ENCODE results near the gene PPP1R26. TPM values are rescaled to one million over a fixed set of nuclear protein-coding genes. Genes with fewer than 3 reads are reported as not detected.

Gene PPP1R26
- total and polyA plus RNA-seq, 2 of the 8 experiments (the other 6 are each of a cell fraction or from before 2014, with no cell fraction given), result 9.8 to 32.7 TPM

GRCh38 chr9:135499326-135500070 lies 19.9 kb downstream of the PPP1R26 start (continued):
- TF ChIP-seq GTF2F1 (IDR thresholded peaks at IDR 0.05; ENCODE audit: borderline replicate concordance, low read depth, low read length) (peak; percentile 55; the same call in 1 of the 2 replicates), PHF8 (conservative IDR thresholded peaks at IDR 0.05; ENCODE audit: low read depth, low read length) (0 out of 2 replicates have a peak, but pooled peaks have one; percentile 27), EZH2 (IDR thresholded peaks at IDR 0.05; ENCODE audit: low read depth, low read length, severe bottlenecking) (no peak), TEAD4 (IDR thresholded peaks at IDR 0.05; ENCODE audit: low read depth, low read length) (0 out of 2 replicates have a peak, but pooled peaks have one; percentile 46), CTBP2 (IDR thresholded peaks at IDR 0.05; ENCODE audit: borderline replicate concordance, insufficient read depth, insufficient read length, low read length) (no peak), ATF3 (IDR thresholded peaks at IDR 0.05; ENCODE audit: insufficient read depth, low read depth, low read length) (peak; percentile 82), USF2 (IDR thresholded peaks at IDR 0.05; ENCODE audit: low read length) (peak; percentile 96), ASH2L (IDR thresholded peaks at IDR 0.05; ENCODE audit: low read length) (peak; percentile 37), MAFK (IDR thresholded peaks at IDR 0.05; ENCODE audit: low read depth, low read length) (no peak), CBX5 (IDR thresholded peaks at IDR 0.05; ENCODE audit: low read depth, low read length) (no peak), TAF1 (IDR thresholded peaks at IDR 0.05; ENCODE audit: low read depth, low read length) (peak; percentile 32; the same call in 1 of the 2 replicates), CHD1 (IDR thresholded peaks at IDR 0.05; ENCODE audit: low read depth, low read length) (no peak), KDM4A (IDR thresholded peaks at IDR 0.05; ENCODE audit: low read depth, low read length, severe bottlenecking) (peak; percentile 32), SIRT6 (IDR thresholded peaks at IDR 0.05; ENCODE audit: low read length) (no peak), MAX (IDR thresholded peaks at IDR 0.05) (peak; percentile 74)
